Hippocampal formation (tissue), 2 donors: ENCODE results near the gene ELOB.

Experiments used
- DNase-seq, 2 donors: peaks; one replicate each; lab custom pipeline; 2025; lab: John Stamatoyannopoulos, UW

The ELOB gene

DNA sequence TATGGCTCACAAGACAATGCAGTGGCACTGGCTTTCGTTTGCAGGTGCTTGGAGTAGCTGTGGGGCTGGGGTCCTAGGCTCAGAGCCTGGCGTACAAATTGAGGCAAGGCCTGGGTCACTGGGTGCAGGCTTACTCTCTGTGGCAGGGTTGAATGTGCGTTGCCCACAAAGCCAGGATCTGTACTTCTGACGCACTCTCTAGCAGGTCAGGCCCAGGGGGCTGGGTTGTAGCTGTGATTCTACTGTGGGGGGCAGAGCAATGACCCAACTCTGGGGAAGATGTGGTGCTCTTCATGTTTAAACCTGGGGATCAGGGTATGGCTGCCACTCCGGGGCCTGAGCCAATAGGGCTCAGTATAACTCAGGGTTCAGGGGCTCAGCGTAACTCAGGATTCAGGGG is 33.6 kb upstream of the ELOB start:
- no peak for DNase-seq

- DNase-seq: no peak
Measured at GRCh38 chr16:2809149-2809760, 32.2 kb upstream of the ELOB start.

GRCh38 chr16:2808181-2808580 is 31.1 kb upstream of the ELOB start:
- no peak for DNase-seq

DNA sequence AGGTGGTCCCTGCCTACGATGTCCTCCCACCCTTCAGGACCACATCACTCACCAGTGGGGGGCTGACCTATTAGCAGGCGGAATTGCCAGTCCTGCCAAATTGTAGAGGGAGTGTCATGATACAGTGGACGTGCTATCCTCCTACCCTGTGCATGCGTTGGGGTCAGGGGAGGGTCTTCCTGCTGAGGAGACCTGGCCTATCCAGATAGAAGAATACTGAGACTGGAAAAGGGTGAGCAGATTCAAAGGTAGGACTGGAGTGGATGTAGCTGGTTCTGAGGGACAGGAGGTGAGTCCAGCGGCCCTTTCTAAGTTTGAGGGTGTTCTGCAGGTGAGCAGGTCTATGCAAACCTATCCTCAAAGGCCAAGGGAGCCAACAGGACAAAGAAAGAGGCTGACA is 29.2 kb upstream of the ELOB start:
- no peak for DNase-seq

GRCh38 chr16:2804728-2805127 is 27.6 kb upstream of the ELOB start:
- DNase-seq: no peak

- DNase-seq: no peak
Measured at GRCh38 chr16:2803545-2804195, 26.6 kb upstream of the ELOB start.

DNA sequence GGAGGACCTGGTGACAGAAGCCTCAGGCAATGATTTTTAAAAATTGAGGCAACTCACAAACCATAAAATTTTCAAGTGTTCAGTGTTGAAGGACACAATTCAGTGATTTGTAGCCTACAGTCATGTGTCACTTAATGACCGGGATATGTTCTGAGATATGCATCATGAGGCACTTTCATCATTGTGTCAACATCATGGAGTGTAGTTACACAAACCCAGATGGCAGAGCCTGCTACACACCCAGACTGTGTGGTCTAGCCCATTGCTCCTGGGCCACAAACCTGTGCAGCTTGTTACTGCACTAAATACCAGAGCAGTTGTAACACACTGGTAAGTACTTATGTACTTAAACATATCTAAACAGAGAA is 22.8 kb upstream of the ELOB start:
- no peak for DNase-seq

GRCh38 chr16:2799205-2799858 is 22.3 kb upstream of the ELOB start:
- no peak for DNase-seq

DNA sequence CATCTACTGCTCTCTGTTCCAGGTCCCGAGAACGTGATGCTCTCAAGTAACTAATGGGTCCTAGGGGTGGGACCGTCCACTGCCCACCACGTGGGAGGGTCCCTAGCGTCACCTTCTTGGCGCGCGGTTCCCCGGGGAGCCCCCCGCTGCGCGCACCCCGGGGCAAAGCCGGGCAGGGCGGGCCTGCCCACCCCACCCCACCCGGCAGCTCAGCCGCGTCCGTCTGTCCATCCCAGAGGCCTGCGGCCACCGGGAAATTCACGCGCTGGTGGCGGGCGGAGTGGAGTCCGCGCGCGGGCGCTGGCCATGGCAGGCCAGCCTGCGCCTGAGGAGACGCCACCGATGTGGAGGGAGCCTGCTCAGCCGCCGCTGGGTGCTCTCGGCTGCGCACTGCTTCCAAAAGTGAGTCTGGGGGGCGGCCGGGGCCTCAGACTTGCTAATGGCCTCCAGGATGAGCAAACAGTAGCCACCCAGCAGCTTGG is 21.7 kb upstream of the ELOB start:
- no peak for DNase-seq

DNA sequence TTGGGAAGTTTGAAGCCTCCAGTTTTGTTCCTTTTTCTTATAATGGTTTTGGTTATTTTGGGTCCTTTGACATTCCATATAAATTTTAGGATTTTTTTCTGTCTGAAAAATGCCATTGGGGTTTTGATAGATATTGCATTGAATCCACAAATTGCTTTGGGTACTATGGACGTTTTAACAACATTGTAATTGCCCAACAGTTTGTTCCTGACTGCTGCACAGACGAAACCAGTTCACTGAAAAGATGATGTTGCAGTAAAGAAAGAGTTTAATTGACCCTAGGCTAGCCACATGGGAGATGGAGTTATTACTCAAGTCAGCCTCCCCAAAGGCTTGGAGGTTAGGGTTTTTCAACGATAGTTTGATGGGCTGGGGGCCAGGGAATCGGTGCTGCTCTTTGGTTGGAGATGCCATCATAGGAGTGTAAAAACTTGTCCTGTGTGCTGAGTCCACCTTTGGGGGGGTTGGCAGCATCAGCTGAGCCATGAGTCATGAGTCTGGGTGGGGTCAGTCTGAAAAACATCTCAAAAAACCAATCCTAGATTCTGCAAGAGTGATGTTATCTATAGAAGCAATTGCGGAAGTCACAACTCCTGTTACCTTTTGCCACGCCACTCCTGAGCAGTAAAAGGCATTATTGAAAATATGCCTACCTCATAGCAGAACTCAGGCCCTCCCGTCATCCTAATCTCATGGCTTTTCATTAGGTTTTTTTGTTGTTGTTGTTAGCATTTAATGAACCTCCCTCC is 18.5 kb upstream of the ELOB start:
- no peak for DNase-seq

- DNase-seq: no peak
Measured at GRCh38 chr16:2792940-2793339, 15.9 kb upstream of the ELOB start.

GRCh38 chr16:2791174-2791573 is 14.1 kb upstream of the ELOB start:
- DNase-seq: no peak

GRCh38 chr16:2790631-2791030 is 13.6 kb upstream of the ELOB start:
- no peak for DNase-seq

GRCh38 chr16:2787961-2788360 is 10.9 kb upstream of the ELOB start:
- DNase-seq: no peak

GRCh38 chr16:2787406-2787805 is 10.3 kb upstream of the ELOB start, which contains the start of gene PRSS33:
TSS of gene PRSS33 (minus strand) at chr16:2787560. CDS start at chr16:2786547, 1,013 bp downstream.
- DNase-seq: no peak

GRCh38 chr16:2786826-2787151 is 9.7 kb upstream of the ELOB start:
- no peak for DNase-seq

DNA sequence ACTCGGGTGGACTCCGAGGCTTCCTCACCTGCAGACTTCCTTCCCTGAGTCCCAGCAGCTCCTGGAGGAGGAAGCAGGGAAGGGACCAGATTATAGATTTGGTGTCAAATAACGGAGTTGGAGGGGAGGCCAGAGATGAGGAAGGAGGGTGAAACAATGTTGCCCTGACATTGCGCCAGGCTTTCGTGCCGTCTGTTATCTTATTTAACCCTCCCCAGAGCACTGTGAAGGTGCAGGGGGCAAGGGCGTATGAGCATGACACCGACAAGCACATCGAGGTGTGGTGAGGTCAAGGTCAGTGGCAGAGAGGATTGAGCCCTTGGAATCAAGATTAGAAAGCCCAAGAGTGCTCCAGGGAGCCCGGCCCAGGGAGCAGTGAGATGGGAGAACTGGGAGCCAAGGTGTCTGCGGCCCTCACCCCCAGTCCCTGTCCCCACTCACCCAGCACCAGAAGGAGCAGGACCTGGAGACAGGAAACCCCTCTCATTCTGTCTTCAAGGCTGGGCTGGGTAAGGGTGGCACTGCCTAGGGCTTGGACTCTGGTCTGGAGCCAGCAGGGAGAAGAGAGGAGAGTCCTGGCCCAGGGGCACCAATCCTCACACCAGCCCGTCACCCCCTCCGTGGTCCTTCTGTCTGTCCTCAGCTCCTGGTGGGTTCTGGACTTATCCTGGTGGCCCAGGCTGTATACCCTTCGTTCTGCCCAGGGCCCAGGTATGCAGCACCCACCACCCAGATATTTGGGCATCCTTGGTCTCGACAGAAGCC is 9.2 kb upstream of the ELOB start:
- no peak for DNase-seq

DNA sequence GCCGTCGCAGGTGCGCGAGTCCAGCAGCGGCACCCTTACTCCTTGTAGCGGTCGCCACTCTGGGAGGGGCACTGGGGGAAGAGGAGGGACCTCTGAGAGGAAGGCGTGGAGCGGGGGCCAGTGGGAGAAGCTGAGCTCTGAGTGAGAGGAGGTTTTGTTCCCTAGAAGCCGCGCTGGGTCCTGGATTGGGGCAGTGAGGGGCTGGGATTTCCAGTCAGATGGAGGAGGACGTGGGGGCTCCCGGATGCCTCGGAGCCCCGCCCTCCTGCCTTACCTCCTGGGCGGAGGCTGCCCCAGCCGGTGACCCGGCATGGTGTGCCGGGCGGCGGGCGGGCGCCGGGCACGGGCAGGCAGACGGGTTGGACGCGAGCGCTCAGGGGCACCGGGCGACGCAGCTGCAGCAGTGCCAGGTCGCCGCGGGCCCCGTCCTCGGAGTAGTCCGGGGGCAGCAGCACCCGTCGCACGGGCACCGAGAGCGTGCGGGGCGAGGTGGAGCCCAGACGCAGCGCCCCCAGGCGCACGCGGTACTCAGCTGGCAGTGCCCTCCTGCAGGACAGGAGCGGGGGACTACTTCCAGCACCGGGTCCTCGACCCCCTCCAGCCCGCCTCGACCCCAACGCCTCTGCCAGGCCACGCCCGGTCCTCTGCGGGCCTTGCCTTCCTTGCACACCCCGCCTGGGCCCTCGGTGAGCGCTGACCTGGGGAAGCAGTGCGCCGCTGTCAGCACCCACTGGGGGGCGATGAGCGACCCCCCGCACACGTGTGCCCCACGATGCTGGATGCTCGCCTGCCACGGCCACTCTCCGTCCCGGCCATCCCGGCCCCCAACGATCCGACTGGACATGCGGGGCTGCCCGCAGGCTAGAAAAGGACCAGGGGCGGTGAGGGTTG is 8.3 kb upstream of the ELOB start:
- no peak for DNase-seq

GRCh38 chr16:2784358-2785100 is 7.4 kb upstream of the ELOB start:
- DNase-seq: no peak
